Esophagus squamous epithelium (tissue), 5 donors: ENCODE results near the gene PLGRKT. TPM values are rescaled to one million over a fixed set of nuclear protein-coding genes. Genes with fewer than 3 reads are reported as not detected.

Source experiments
- DNase-seq: peaks from one replicate; lab custom pipeline; 2025; lab: John Stamatoyannopoulos, UW
- H3K27ac ChIP-seq, 4 donors: fragments of 200-600 bp; sonication (generic); one replicate each; pipeline ENCODE4 v1.5.1; 2016 to 2019; ENCODE audit warnings: mild to moderate bottlenecking in 1 of 4
- H3K27me3 ChIP-seq, 4 donors: fragments of 200-600 bp; sonication (generic); 1 replicate in 3 of 4; 2 replicates in 1 of 4; pipeline versions ENCODE4 v1.5.1 to v1.6.0; 2017 to 2021; ENCODE audit warnings: antibody characterized with exemption in 1 of 4
- H3K36me3 ChIP-seq, 3 donors: fragments of 200-600 bp; sonication (generic); one replicate each; pipeline ENCODE4 v1.5.1; 2016 to 2019
- H3K4me1 ChIP-seq, 3 donors: fragments of 200-600 bp; sonication (generic); one replicate each; pipeline ENCODE4 v1.5.1; 2017 to 2019
- H3K4me3 ChIP-seq, 4 donors: fragments of 200-600 bp; sonication (generic); 1 replicate in 3 of 4; 2 replicates in 1 of 4; pipeline ENCODE4 v1.5.1; 2016 to 2019; ENCODE audit warnings: mild to moderate bottlenecking in 2 of 4, moderate library complexity in 1 of 4
- H3K9me3 ChIP-seq, 3 donors: fragments of 200-600 bp; sonication (generic); one replicate each; pipeline ENCODE4 v1.5.1; 2016 to 2019
- POLR2A ChIP-seq, 4 donors: fragments of 450-650 bp; IDR thresholded peaks; one replicate each; pipeline ENCODE4 v1.6.1; 2017; ENCODE audit warnings: antibody characterized with exemption in 4 of 4, mild to moderate bottlenecking in 4 of 4, moderate library complexity in 3 of 4
- WGBS, 2 donors: methylation state at CpG; one replicate each; pipeline ENCODE4 v1.1.5; 2018; 5-methylcytosine and 5-hydroxymethylcytosine counted together
- intact Hi-C: fragments of 100-400 bp; cut with DNase I; formaldehyde crosslinking; loops from one replicate; pipeline ENCODE4 v1.15.0; 2022
- total RNA-seq, 4 donors: library from RNA; depleted of rRNA; stranded (reverse); fragments of >200 nt; gene quantifications; one replicate each; pipeline ENCODE4 v1.1.0, GENCODE V29; 2016
- TF ChIP-seq, protein P1 (sequence below), 6 experiments: fragments of 450-650 bp in 4 of 6; fragments of 200-600 bp in 2 of 6; sonication (generic) in 2 of 6; IDR thresholded peaks; one replicate each; pipeline ENCODE4 v1.5.1; 2016 to 2019; ENCODE audit warnings: antibody characterized with exemption in 6 of 6, mild to moderate bottlenecking in 4 of 6, moderate library complexity in 4 of 6
- donor health status: DM: yes; HTN: yes; CAD: no.

The PLGRKT gene
- total RNA-seq, 4 donors from 2014 or later, result 13.4 to 25.6 (median 20.0) TPM

DNA sequence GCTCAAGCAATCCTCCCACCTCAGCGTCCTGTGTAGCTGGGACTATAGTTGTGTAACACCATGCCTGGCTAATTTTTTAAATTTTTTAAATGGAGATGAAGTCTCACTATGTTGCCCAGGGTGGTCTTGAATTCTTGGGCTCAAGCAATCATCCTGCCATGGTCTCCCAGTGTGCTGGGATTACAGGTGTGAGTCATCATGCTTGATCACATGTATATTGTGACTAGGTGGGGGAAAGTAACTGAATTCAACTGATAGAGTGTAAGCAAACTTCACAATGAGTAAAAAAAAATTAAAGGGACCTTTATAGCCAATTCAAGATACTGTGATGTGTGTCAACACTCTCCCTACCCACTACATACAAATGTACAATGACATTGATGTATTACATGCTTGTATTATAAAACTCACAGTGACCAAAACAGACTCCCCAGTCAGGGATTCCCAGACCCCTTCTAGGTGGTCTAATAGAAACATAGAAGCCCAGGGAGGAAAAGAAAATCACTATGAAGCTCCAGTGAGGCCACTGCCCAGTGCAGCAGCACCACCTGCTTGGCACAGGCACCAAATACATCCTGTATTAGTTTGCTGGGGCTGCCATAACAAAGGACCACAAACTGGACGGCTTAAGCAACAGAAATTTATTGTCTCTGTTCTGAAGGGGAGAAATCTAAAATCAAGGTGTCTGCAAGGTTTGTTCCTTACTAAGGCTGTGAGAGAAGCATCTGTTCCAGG lies 8.8 kb downstream of the PLGRKT start:
- intact Hi-C loops, result no loop called here

DNA sequence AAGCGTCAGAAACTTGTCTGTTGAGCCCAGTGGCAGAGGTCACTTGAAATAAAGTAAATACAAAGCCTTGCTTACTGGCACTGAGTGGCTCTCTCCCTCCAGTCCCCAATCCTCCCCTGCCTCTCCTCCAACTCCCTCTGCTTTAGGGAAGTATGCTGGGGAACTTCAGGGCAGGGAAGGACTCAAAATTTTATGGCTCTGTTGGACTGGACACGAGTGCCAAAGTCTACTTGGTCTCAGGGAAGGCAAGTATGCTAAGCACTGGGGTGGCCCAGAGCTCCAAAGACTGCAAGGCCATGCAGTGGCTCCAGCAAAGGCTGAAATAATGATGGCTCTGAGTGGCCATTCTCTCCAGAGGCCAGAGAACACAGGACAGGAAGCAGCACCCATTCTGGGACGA lies 9.6 kb downstream of the PLGRKT start:
- Histone ChIP-seq H3K4me3 (no peak overlapping the region), H3K4me1 (no peaks in the 10 kb centered on the region), H3K27me3 (no peaks in the 10 kb centered on the region), H3K9me3 (no peaks in the 10 kb centered on the region), H3K36me3 (peaks cover 0 to 28% (median 0%) of the 10 kb centered on the region in 3 donors), H3K27ac (no peak overlapping the region)
- intact Hi-C loops, result no loop called here
- no peak for DNase-seq
- WGBS, 2 donors, result 76 to 84% methylated on average over 2 to 3 of the region's 3 CpGs
- TF ChIP-seq POLR2A (IDR thresholded peaks at IDR 0.05), result no peak
- TF ChIP-seq, protein P1, sequence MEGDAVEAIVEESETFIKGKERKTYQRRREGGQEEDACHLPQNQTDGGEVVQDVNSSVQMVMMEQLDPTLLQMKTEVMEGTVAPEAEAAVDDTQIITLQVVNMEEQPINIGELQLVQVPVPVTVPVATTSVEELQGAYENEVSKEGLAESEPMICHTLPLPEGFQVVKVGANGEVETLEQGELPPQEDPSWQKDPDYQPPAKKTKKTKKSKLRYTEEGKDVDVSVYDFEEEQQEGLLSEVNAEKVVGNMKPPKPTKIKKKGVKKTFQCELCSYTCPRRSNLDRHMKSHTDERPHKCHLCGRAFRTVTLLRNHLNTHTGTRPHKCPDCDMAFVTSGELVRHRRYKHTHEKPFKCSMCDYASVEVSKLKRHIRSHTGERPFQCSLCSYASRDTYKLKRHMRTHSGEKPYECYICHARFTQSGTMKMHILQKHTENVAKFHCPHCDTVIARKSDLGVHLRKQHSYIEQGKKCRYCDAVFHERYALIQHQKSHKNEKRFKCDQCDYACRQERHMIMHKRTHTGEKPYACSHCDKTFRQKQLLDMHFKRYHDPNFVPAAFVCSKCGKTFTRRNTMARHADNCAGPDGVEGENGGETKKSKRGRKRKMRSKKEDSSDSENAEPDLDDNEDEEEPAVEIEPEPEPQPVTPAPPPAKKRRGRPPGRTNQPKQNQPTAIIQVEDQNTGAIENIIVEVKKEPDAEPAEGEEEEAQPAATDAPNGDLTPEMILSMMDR (IDR thresholded peaks at IDR 0.05), result no peak

More for the DNA sequence above, 8.8 kb downstream of the PLGRKT start:
- Histone ChIP-seq H3K9me3 (no peaks in the 10 kb centered on the region), H3K4me3 (no peak overlapping the region), H3K4me1 (no peaks in the 10 kb centered on the region), H3K36me3 (peaks cover 0 to 34% (median 0%) of the 10 kb centered on the region in 3 donors), H3K27me3 (no peaks in the 10 kb centered on the region), H3K27ac (no peak overlapping the region)
- no peak for DNase-seq
- WGBS, 2 donors, result 92 to 95% methylated on average over 2 of the region's 2 CpGs
- no peak for TF ChIP-seq POLR2A (IDR thresholded peaks at IDR 0.05)
- TF ChIP-seq, protein P1 (IDR thresholded peaks at IDR 0.05), result no peak

- intact Hi-C loops, result no loop called here
- TF ChIP-seq, protein P1 (IDR thresholded peaks at IDR 0.05), result no peak
- TF ChIP-seq POLR2A (IDR thresholded peaks at IDR 0.05), result no peak
- Histone ChIP-seq H3K4me3 (no peak overlapping the region), H3K36me3 (peaks cover 0 to 23% (median 0%) of the 10 kb centered on the region in 3 donors), H3K27ac (no peak overlapping the region), H3K27me3 (no peaks in the 10 kb centered on the region), H3K4me1 (no peaks in the 10 kb centered on the region), H3K9me3 (no peaks in the 10 kb centered on the region)
- no peak for DNase-seq
These were observed 10.7 kb downstream of the PLGRKT start for GRCh38 chr9:5427005-5427404.

DNA sequence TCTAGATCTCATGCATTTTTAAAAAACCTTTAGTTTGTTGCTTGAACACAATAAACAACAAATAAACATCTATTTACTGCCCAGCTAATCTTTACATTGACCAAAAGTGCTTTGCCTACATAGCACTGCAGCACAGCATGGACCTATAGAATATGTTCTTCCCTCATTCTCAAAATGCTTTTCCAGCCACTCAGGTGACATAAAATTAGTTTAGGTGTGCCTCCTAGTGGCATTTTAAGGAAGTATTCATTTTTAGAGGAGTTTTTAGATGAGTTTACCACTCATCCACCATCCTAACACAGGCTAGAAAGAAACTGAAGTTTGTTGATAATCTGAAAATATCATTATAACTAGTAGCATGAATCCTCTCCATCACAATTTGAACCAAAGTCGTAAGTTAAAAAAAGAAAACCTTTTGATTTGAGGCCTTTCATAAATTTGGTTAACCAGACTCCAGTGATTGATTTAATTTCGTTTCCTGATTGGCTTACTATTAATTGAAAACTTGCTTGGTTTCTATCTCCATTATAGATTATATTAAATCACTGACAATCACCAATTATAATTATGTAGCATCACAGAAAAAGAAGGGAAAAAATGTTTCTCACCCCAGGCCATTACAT lies 12.6 kb downstream of the PLGRKT start:
- Histone ChIP-seq H3K27me3 (no peaks in the 10 kb centered on the region), H3K27ac (no peak overlapping the region), H3K36me3 (peaks cover 0 to 11% (median 0%) of the 10 kb centered on the region in 3 donors), H3K4me3 (no peak overlapping the region), H3K9me3 (no peaks in the 10 kb centered on the region), H3K4me1 (no peaks in the 10 kb centered on the region)
- intact Hi-C loops, result no loop called here
- DNase-seq, result no peak
- TF ChIP-seq, protein P1 (IDR thresholded peaks at IDR 0.05), result peak in 4 of 6 experiments; percentile 31 to 67 (median 40)
- TF ChIP-seq POLR2A (IDR thresholded peaks at IDR 0.05), result no peak
- WGBS, 2 donors, result 80 to 90% methylated on average over 2 of the region's 2 CpGs

- intact Hi-C loops, result loop anchor here (5.0 kb wide), 1 partner anchor 235 kb away; the partner anchor contains the start of gene INSL6
- Histone ChIP-seq H3K4me1 (no peaks in the 10 kb centered on the region), H3K36me3 (peaks cover 0 to 13% (median 0%) of the 10 kb centered on the region in 3 donors), H3K4me3 (no peak overlapping the region), H3K27ac (no peak overlapping the region), H3K9me3 (no peaks in the 10 kb centered on the region), H3K27me3 (no peaks in the 10 kb centered on the region)
- 78 to 86% methylated on average over 1 of the region's 1 CpG for WGBS, 2 donors
- TF ChIP-seq, protein P1 (IDR thresholded peaks at IDR 0.05), result no peak
- TF ChIP-seq POLR2A (IDR thresholded peaks at IDR 0.05), result no peak
- DNase-seq, result no peak
These were observed 15.4 kb downstream of the PLGRKT start for GRCh38 chr9:5422276-5422675.
